H1 (cell line): Measurements from ENCODE around the gene PITX3. TPM values are rescaled to one million over a fixed set of nuclear protein-coding genes. Genes with fewer than 3 reads are reported as not detected.

Experiments
- BRCA1 ChIP-seq: IDR thresholded peaks from 2 replicates; pipeline ENCODE4 v1.6.1; 2012; ENCODE audit warnings: low read depth, low read length, improper control_type of control experiment
- EGR1 ChIP-seq: IDR thresholded peaks from 2 replicates; pipeline ENCODE4 v1.6.1; 2011; ENCODE audit warnings: low read depth, low read length, borderline replicate concordance
- HDAC2 ChIP-seq, 2 experiments: fragments of 300-600 bp in 1 of 2; sonication (generic) in 1 of 2; IDR thresholded peaks; 2 replicates each; pipeline ENCODE4 v1.6.1; 2011 to 2012; ENCODE audit warnings: low read depth in 2 of 2, low read length in 2 of 2, mild to moderate bottlenecking in 2 of 2, moderate library complexity in 2 of 2, borderline replicate concordance in 1 of 2, inconsistent platforms in 1 of 2
- PHF8 ChIP-seq: fragments of 200-600 bp; sonication (generic); conservative IDR thresholded peaks from 2 replicates; pipeline ENCODE4 v1.7.1; 2012; ENCODE audit warnings: low read depth, mild to moderate bottlenecking, inconsistent platforms, low read length, moderate library complexity
- RXRA ChIP-seq: IDR thresholded peaks from 2 replicates; pipeline ENCODE4 v1.6.1; 2011; ENCODE audit warnings: low read depth, mild to moderate bottlenecking, low read length, moderate library complexity; ENCODE audit not compliant: insufficient read depth
- TAF7 ChIP-seq: optimal IDR thresholded peaks from 2 replicates; pipeline ENCODE3; 2011; ENCODE audit warnings: low read depth, mild to moderate bottlenecking, inconsistent platforms, low read length, moderate library complexity, borderline replicate concordance
- polyA plus RNA-seq, 7 experiments: library from polyadenylated mRNA; depleted of rRNA in 3 of 7; stranded (reverse) in 5 of 7; unstranded in 2 of 7; fragments of >200 nt in 5 of 7; fragments of 200-250 nt in 2 of 7; gene quantifications; 1 replicate in 5 of 7; 2 replicates in 1 of 7; 4 replicates in 1 of 7; pipeline versions ENCODE4 v1.2.1 to v1.2.3, GENCODE V29; 2011 to 2013; ENCODE audit warnings: missing spikeins in 2 of 7, mixed read lengths in 2 of 7
- total RNA-seq: library from RNA; stranded (reverse); fragmentation: NEBNext Ultra II Directional; extraction: Animal tissue kit (Norgen Biotek cat#: 25700); gene quantifications from 2 replicates; pipeline ENCODE4 v1.2.1, GENCODE V29; 2021
- TF ChIP-seq, protein P1 (sequence below), 3 experiments: IDR thresholded peaks; 1 replicate in 2 of 3; 2 replicates in 1 of 3; pipeline versions ENCODE4 v1.5.1 to v1.6.1; 2011; ENCODE audit warnings: low read length in 3 of 3, mild to moderate bottlenecking in 3 of 3, inconsistent platforms in 2 of 3, low read depth in 1 of 3, moderate library complexity in 1 of 3; ENCODE audit not compliant: insufficient read depth in 1 of 3; ENCODE audit errors: control extremely low read depth in 1 of 3
- TF ChIP-seq, protein P2 (sequence below): IDR thresholded peaks from 2 replicates; pipeline ENCODE4 v1.6.1; 2011; ENCODE audit warnings: low read depth, mild to moderate bottlenecking, low read length; ENCODE audit not compliant: insufficient read depth

PITX3 gene
- total and polyA plus RNA-seq, 2 of the 8 experiments (the other 6 are each of a cell fraction or from before 2014, with no cell fraction given): 0.18 to 0.41 TPM

DNA sequence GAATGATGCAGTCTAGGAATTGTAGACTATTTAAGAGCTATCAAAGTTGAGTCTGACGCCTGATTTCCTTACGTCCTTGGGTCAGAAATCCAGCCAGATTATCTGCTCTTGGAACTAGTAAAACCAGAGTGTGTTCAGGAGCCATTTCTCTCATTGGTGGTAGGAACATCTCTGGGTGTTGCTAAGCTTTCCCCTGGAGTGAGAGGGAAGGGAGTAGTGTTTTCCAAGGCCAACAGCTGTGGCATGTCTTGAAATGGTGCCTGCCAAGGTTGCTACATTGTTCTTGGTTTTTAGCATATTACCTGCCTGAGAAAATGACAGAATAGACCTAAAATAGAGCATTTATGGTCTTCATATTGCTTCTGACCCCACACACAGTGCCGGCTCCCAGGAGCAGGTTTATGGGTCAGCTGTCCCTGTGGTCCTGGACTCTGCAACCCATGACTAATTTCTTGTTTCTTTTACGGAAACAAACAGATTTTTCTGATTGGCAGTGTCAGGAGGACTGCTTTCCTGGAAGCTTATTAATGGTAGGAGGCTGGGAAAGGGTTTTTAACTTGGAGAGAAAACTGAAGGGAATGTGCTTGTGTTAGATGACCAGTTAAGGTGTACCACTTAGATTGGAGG is 21.5 kb upstream of the PITX3 start (continued):
- TF ChIP-seq, protein P1, sequence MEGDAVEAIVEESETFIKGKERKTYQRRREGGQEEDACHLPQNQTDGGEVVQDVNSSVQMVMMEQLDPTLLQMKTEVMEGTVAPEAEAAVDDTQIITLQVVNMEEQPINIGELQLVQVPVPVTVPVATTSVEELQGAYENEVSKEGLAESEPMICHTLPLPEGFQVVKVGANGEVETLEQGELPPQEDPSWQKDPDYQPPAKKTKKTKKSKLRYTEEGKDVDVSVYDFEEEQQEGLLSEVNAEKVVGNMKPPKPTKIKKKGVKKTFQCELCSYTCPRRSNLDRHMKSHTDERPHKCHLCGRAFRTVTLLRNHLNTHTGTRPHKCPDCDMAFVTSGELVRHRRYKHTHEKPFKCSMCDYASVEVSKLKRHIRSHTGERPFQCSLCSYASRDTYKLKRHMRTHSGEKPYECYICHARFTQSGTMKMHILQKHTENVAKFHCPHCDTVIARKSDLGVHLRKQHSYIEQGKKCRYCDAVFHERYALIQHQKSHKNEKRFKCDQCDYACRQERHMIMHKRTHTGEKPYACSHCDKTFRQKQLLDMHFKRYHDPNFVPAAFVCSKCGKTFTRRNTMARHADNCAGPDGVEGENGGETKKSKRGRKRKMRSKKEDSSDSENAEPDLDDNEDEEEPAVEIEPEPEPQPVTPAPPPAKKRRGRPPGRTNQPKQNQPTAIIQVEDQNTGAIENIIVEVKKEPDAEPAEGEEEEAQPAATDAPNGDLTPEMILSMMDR (IDR thresholded peaks at IDR 0.05; ENCODE audit: control extremely low read depth in 1 of 3, insufficient read depth in 1 of 3, low read depth in 1 of 3, low read length in 3 of 3): no peak
- no peak for TF ChIP-seq RXRA
- TF ChIP-seq EGR1: no peak
- TF ChIP-seq PHF8: no peak
- no peak for TF ChIP-seq BRCA1
- TF ChIP-seq, protein P2, sequence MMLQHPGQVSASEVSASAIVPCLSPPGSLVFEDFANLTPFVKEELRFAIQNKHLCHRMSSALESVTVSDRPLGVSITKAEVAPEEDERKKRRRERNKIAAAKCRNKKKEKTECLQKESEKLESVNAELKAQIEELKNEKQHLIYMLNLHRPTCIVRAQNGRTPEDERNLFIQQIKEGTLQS: no peak
- no peak for TF ChIP-seq TAF7
- no peak for TF ChIP-seq HDAC2 (IDR thresholded peaks at IDR 0.05; ENCODE audit: borderline replicate concordance in 1 of 2, low read depth in 2 of 2, low read length in 2 of 2)
- TF ChIP-seq, all 59 proteins: peak for 0
